Liver (tissue), 9 donors: ENCODE measurements around the gene TTC21A. TPM values are rescaled to one million over a fixed set of nuclear protein-coding genes. Genes with fewer than 3 reads are reported as not detected.

Experiments
- DNase-seq: peaks from one replicate; pipeline ENCODE4 v3.0.0-alpha.2; 2017; ENCODE audit warnings: low spot score
- H3K27ac ChIP-seq, 2 donors: one replicate each; pipeline ENCODE4 v1.7.0; 2013; ENCODE audit warnings: inconsistent platforms in 2 of 2, low read length in 2 of 2, control low read depth in 1 of 2, low read depth in 1 of 2, mild to moderate bottlenecking in 1 of 2
- H3K27me3 ChIP-seq, 4 donors: one replicate each; pipeline versions ENCODE4 v1.6.1 to v1.7.0; 2013; ENCODE audit warnings: low read length in 3 of 4, inconsistent platforms in 1 of 4, mild to moderate bottlenecking in 1 of 4, moderate library complexity in 1 of 4; ENCODE audit not compliant: control insufficient read depth in 4 of 4, insufficient read depth in 4 of 4
- H3K36me3 ChIP-seq, 4 donors: one replicate each; pipeline versions ENCODE4 v1.6.1 to v1.7.0; 2013; ENCODE audit warnings: low read length in 3 of 4, mild to moderate bottlenecking in 3 of 4, low read depth in 1 of 4, moderate library complexity in 1 of 4; ENCODE audit not compliant: control insufficient read depth in 4 of 4, insufficient read depth in 3 of 4
- H3K4me1 ChIP-seq, 4 donors: one replicate each; pipeline versions ENCODE4 v1.6.1 to v1.7.0; 2013; ENCODE audit warnings: low read length in 3 of 4, mild to moderate bottlenecking in 3 of 4, moderate library complexity in 1 of 4; ENCODE audit not compliant: control insufficient read depth in 4 of 4, insufficient read depth in 4 of 4
- H3K4me3 ChIP-seq, 3 donors: one replicate each; pipeline versions ENCODE4 v1.6.1 to v1.7.0; 2013; ENCODE audit warnings: low read length in 3 of 3, control low read depth in 1 of 3, low read depth in 1 of 3, mild to moderate bottlenecking in 1 of 3
- H3K9ac ChIP-seq, 2 donors: one replicate each; pipeline ENCODE4 v1.7.0; 2013; ENCODE audit warnings: low read length in 2 of 2, mild to moderate bottlenecking in 2 of 2, moderate library complexity in 2 of 2, control low read depth in 1 of 2, low read depth in 1 of 2
- H3K9me3 ChIP-seq, 4 donors: one replicate each; pipeline versions ENCODE4 v1.6.1 to v1.7.0; 2013; ENCODE audit warnings: low read length in 3 of 4; ENCODE audit not compliant: control insufficient read depth in 4 of 4
- ATF3 ChIP-seq: IDR thresholded peaks from 2 replicates; pipeline ENCODE4 v1.6.1; 2016; ENCODE audit warnings: antibody characterized with exemption
- CTCF ChIP-seq: fragments of 150-350 bp; IDR thresholded peaks from 2 replicates; pipeline ENCODE4 v1.5.1; 2017; ENCODE audit warnings: improper control_type of control experiment, low read depth, low read length; ENCODE audit not compliant: missing input control
- EGR1 ChIP-seq, 2 donors: IDR thresholded peaks; 2 replicates each; pipeline ENCODE4 v1.6.1; 2016 to 2018; ENCODE audit warnings: antibody characterized with exemption in 2 of 2, low read depth in 2 of 2
- FOXA1 ChIP-seq: IDR thresholded peaks from 2 replicates; pipeline ENCODE4 v1.6.1; 2016; ENCODE audit warnings: antibody characterized with exemption
- FOXA2 ChIP-seq: IDR thresholded peaks from 2 replicates; pipeline ENCODE4 v1.6.1; 2016; ENCODE audit warnings: antibody characterized with exemption
- GABPA ChIP-seq, 2 donors: IDR thresholded peaks in 1 of 2; conservative IDR thresholded peaks in 1 of 2; 2 replicates each; pipeline ENCODE4 v1.6.1; 2016; ENCODE audit warnings: antibody characterized with exemption in 2 of 2, mild to moderate bottlenecking in 1 of 2, moderate library complexity in 1 of 2
- HNF4A ChIP-seq, 2 donors: conservative IDR thresholded peaks; 2 replicates each; pipeline ENCODE4 v1.6.1; 2016; ENCODE audit warnings: antibody characterized with exemption in 2 of 2, mild to moderate bottlenecking in 2 of 2
- HNF4G ChIP-seq: IDR thresholded peaks from 2 replicates; pipeline ENCODE4 v1.6.1; 2016; ENCODE audit warnings: antibody characterized with exemption
- JUND ChIP-seq, 2 donors: IDR thresholded peaks; 2 replicates each; pipeline ENCODE4 v1.6.1; 2016; ENCODE audit warnings: antibody characterized with exemption in 2 of 2
- MAX ChIP-seq: IDR thresholded peaks from 2 replicates; pipeline ENCODE4 v1.6.1; 2016; ENCODE audit warnings: antibody characterized with exemption
- NR2F2 ChIP-seq: IDR thresholded peaks from 2 replicates; pipeline ENCODE4 v1.6.1; 2016; ENCODE audit warnings: antibody characterized with exemption
- RAD21 ChIP-seq, 2 donors: IDR thresholded peaks; 2 replicates each; pipeline ENCODE4 v1.6.1; 2016; ENCODE audit warnings: antibody characterized with exemption in 2 of 2, mild to moderate bottlenecking in 2 of 2
- REST ChIP-seq: IDR thresholded peaks from 2 replicates; pipeline ENCODE4 v1.6.1; 2016; ENCODE audit warnings: antibody characterized with exemption, mild to moderate bottlenecking
- RXRA ChIP-seq, 2 donors: IDR thresholded peaks; 2 replicates each; pipeline ENCODE4 v1.6.1; 2017 to 2018; ENCODE audit warnings: antibody characterized with exemption in 2 of 2, mild to moderate bottlenecking in 1 of 2
- SP1 ChIP-seq: IDR thresholded peaks from 2 replicates; pipeline ENCODE4 v1.6.1; 2018; ENCODE audit warnings: antibody characterized with exemption, mild to moderate bottlenecking
- TAF1 ChIP-seq: conservative IDR thresholded peaks from 2 replicates; pipeline ENCODE4 v1.6.1; 2016; ENCODE audit warnings: antibody characterized with exemption, mild to moderate bottlenecking
- YY1 ChIP-seq: IDR thresholded peaks from 2 replicates; pipeline ENCODE4 v1.6.1; 2016; ENCODE audit warnings: antibody characterized with exemption, mild to moderate bottlenecking
- ZBTB33 ChIP-seq: IDR thresholded peaks from 2 replicates; pipeline ENCODE4 v1.6.1; 2016; ENCODE audit warnings: antibody characterized with exemption
- WGBS: extraction: QIAGEN DNeasy Blood & Tissue Kit; methylation state at CpG from one replicate; pipeline ENCODE4 v1.1.7; 2013; 5-methylcytosine and 5-hydroxymethylcytosine counted together
- polyA plus RNA-seq, 2 donors: library from polyadenylated mRNA; stranded (reverse) in 1 of 2; unstranded in 1 of 2; fragments of 200-250 nt in 1 of 2; fragments of >200 nt in 1 of 2; fragmentation: Nextera tagmentation in 1 of 2; extraction: Ambion mirVana in 1 of 2; gene quantifications; one replicate each; pipeline versions ENCODE4 v1.2.1 to v1.2.3, GENCODE V29; 2013 to 2015
- total RNA-seq, 2 donors: library from RNA; depleted of rRNA; stranded (reverse); fragments of >200 nt; gene quantifications; one replicate each; pipeline ENCODE4 v1.2.3, GENCODE V29; 2014
- donor health status: healthy.
- donor health status: healthy.
- donor health status: healthy.
- donor health status: healthy.
- donor health status: healthy.

TTC21A gene
- total and polyA plus RNA-seq, 4 donors = 0.28 to 3.3 (median 1.6) TPM

- Histone ChIP-seq H3K9me3 (no peaks in the 10 kb centered on the region), H3K36me3 (no peaks in the 10 kb centered on the region), H3K4me1 (no peaks in the 10 kb centered on the region), H3K4me3 (no peak overlapping the region), H3K27ac (no peak overlapping the region), H3K9ac (no peak overlapping the region), H3K27me3 (no peaks in the 10 kb centered on the region)
- DNase-seq = no peak
- WGBS = 86% methylated on average over 7 of the region's 7 CpGs
- no peak for TF ChIP-seq ZBTB33
- no peak for TF ChIP-seq MAX
- no peak for TF ChIP-seq RAD21 (IDR thresholded peaks at IDR 0.05)
- TF ChIP-seq SP1 = no peak
- no peak for TF ChIP-seq NR2F2
- TF ChIP-seq ATF3 = no peak
- TF ChIP-seq HNF4G = no peak
- no peak for TF ChIP-seq FOXA1
- no peak for TF ChIP-seq YY1
- TF ChIP-seq EGR1 (IDR thresholded peaks at IDR 0.05; ENCODE audit: low read depth in 2 of 2) = no peak
- no peak for TF ChIP-seq CTCF
- TF ChIP-seq TAF1 = no peak
- no peak for TF ChIP-seq HNF4A (conservative IDR thresholded peaks at IDR 0.05)
- no peak for TF ChIP-seq REST
- no peak for TF ChIP-seq GABPA (IDR thresholded peaks at IDR 0.05 in 1 of 2, conservative IDR thresholded peaks at IDR 0.05 in 1 of 2)
- no peak for TF ChIP-seq FOXA2
- TF ChIP-seq JUND (IDR thresholded peaks at IDR 0.05) = no peak
- TF ChIP-seq RXRA (IDR thresholded peaks at IDR 0.05) = no peak
Measured at GRCh38 chr3:39127269-39127907, 19.9 kb downstream of the TTC21A start.
